NCI-H146 treated with DMSO at 0.1 percent for 48 hours (cell line): ENCODE data around the gene CAMK1D.

Experiments used
- DNase-seq: peaks from one replicate; lab custom pipeline; 2025; ENCODE audit not compliant: unreplicated experiment; lab: John Stamatoyannopoulos, UW

CAMK1D gene

DNA sequence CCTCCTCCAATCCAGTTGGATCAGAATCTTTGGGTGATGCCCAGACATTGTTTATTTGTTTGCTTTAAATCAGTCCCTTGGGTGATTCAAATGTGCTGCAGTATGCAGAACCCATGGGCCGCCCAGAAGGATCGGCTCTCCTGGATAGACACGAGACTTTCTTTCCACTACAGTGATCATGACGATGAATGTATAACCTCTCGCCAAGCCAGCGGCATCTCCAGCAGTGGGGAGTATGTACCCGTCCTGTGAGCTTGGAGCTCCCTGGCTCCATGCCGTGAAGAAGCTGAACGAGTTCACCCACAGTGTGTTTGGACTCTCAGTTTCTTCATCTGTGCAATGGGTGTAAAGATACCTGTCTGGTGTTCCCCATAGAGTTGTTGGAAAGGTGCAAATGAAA is 162.3 kb downstream of the CAMK1D start:
- no peak for DNase-seq

DNA sequence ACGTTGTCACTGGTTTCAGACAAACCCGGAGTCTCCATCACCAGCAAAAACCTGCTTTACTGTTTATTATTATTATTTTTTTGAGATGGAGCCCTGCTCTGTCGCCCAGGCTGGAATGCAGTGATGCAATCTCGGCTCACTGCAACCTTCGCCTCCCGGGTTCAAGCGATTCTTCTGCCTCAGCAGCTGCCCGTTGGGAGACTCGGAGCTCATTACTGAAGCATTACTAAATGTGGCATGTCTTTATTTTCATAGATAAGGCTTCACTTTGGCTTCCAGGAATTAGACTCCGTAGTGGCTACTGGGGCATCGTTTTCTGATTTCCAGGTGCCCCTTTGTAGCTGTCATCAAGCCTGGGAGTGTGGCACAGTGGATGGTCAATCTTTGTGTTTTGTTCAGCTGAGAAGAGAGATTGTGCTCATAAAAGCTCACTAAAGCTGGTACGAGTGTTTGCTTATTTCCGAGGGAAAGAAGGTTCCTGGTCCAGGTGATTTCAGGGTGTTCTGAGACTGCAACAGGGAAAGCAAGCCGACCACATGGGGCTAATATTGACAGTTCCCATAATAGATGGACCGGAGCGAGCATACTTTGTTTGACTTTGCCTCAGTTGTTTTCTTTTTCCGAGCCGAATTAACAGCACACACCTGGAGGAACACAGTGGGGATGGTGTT is 163.1 kb downstream of the CAMK1D start:
- DNase-seq: peak; percentile 100

DNA sequence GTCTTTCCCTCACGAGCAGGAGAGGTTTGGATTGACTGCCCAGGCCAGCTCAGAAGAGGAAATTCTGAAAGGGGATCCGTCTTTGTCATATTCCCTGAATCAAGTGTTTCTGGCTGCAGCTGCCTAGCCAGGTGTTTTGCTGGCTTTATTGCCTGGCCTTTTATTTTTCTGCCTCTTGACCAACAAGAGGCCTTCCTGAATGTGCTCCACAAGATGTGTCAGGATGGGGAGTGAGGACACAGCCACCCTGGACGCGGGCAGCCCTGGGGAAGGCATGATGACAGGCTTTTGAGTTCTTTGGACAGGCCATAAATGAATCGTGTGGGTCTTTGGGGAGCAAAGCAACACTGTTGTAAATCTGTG is 163.6 kb downstream of the CAMK1D start:
- no peak for DNase-seq

DNA sequence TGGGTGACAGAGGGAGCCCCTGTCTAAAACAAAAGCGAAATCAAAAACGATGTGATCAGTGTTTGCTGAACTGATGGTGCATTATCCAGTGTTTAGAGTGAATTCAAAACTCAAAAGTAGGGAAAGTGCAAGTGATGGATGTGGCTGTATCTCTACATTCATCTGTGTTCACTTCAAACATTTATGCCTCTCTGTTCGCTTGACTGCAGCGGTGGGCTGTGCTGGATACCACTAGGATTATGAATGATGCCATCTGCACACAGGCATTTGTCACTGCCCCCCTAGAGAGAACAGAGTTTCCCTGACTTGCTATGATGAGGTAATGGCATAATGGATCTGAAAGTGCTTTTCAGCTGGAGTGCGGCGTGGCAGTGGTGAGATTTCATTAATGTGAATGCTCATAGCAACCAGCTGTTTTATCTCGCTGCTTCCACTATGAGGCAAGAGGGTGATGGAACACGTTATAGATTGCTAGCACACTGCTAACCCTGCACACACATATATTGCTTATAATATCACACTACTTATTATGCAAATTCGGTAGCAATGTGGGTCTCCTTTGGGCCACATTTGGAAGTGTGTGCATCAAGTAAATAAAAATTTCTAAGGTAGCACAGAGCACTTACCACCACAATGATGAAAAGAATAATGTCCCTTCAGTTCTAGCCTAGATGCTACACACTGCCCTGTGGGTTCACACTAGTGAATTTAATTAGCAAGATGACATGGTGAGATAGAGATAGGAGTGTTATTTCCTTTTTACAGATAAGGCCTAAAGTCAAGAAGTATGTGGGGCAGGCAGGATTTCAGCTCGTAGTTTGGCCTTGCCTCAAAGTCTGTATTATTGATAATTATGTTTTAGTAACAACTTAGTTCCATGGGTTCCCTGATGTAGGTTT is 164.7 kb downstream of the CAMK1D start:
- peak; percentile 95 for DNase-seq

DNA sequence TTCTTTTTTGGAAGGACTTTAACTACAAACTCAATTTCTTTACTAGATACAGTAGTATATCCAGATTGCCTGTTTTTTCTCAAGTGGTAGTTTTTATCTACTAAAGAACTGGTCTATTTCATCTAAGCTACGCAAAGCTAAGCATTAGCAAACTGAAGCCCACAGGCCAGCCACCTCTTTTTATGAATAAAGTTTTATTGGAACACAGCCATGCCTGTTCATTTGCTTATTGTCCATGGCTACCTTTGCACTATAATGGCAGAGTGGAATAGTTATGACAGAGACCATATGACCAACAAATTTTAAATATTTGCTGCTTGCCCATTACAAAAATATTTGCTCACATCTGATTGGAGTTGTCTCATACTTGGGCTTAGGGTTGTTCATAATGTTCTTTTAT is 168.7 kb downstream of the CAMK1D start:
- DNase-seq: no peak

DNA sequence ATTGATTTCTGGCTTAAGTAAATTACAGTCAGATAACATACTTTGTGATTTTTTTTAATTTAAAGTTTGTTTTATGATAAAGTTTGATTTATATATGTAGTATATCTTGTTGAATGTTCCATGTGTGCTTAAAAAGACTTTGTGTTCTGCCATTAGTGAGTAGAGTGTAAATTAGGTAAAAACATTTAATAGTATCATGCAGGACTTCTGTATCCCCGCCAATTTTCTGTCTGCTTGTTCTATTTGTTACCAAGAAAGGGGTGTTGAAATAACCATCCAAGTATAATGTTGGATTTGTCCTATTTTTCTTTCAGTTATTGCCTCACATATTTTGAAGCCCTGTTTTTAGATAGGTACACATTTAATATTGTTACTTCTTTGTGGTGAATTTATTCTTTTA is 172.1 kb downstream of the CAMK1D start:
- peak; percentile 48 for DNase-seq

DNA sequence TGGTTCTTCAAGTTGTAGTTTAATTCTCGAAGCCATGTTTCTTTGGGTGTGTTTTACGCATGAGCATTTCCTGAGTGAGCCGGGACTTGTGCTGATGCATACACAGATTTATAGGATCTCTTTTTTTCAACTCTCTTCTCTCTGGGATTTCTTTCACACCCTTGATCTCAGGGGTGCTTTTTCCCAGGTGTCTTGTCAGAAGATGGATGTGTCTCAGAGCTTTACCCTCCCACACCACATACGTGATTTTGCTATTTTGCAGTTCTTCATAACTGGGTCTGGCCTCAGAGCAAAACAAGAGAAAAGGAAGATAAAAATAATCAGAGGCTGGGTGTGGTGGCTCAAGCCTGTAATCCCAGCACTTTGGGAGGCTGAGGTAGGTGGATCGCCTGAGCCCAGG is 177.0 kb downstream of the CAMK1D start:
- no peak for DNase-seq

DNA sequence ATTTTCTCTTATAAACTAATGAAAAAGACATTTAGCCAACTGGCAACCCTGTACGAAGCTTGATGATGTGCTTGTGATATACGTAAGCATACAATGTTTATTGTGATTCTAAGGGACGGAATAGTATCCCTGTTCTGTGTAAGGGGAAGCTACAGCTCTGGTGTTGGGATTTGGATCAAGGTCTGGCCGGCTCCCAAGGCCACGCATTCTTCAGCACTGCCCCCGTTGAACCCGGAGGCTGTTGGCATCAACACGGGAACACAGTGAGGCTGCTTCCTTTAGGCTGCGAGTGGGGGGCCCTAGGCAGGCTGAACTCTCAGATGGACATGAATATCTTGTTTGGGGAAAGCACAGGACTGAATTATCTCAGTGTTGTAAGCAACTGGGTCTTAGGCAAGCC is 180.6 kb downstream of the CAMK1D start:
- no peak for DNase-seq

DNA sequence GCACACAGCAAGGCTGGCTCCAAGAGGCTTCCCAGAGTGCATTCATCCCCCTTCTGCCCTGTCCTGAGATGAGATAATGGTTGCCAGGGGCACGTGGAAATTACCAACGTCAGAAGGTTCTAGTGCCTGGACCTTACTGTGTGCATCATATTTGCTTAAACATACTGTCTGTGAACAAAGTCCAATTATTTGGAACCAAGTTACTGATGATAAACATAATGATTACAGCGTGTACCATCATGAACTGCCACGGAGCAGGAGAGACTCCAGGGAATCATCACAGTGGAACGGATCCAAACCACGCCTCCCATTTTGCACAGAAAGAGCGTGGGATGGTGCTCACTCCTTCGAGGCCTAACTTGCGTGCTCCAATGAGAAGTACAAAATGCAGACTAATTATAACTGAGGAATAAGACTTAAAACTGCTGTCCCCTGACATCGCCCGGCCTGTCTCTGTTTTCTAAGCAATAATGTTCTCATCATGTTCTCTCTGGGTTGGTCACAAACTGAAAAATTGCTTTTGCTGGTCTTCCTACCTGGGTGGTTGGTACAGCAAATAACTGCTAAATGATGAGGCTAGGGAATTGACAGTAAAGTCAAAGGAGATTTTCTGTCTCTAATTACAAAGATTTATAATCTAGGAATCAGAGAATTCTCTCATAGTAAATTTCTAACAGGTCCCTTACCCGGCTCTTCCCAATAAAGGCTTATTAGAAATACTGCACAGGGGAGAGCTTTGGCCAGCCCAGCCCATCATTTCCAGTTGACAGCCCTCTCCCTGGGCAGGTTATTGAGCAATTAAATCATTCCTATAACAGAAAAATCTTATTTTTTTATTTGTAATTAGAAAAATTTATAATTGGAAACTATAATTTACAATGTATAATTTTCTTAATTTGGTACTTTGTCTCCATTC is 182.2 kb downstream of the CAMK1D start:
- no peak for DNase-seq

DNA sequence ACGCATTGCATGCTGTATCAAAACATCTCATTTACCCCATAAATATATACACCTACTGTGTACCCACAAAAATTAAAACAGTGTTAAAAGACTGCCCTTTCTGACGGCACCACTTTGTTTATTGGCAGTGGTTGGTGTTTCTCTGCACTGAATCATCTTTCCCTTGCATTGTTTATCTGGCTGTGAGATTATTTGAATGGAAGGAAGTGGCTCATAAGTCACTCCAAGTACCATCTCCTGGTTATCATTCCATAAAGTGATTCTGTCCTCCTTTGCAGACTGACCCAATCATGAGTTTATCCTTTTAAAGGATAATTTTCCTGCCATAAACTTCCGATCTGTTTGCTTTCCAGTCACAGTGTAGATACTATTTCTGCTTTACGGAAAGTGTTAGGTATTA is 183.8 kb downstream of the CAMK1D start:
- DNase-seq: peak; percentile 77

DNA sequence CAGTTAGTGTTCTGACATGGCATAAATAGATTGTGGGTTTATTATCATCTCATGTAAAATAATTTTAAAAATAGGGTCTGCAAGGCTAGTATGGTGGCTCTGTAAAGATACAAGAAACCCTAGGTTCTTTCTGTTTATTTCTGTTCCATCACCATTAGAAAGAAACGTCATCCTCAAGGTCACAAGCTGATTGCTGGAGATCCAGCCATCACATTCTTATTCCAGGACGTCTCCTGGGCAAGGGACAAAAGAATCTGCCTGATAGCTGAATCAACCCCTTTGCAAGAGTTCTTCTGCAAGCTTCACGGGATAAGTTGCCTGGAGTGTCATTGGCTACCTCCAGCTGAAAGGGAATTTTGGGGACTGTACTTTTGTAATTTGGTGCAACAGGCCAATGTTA is 184.4 kb downstream of the CAMK1D start:
- no peak for DNase-seq

DNA sequence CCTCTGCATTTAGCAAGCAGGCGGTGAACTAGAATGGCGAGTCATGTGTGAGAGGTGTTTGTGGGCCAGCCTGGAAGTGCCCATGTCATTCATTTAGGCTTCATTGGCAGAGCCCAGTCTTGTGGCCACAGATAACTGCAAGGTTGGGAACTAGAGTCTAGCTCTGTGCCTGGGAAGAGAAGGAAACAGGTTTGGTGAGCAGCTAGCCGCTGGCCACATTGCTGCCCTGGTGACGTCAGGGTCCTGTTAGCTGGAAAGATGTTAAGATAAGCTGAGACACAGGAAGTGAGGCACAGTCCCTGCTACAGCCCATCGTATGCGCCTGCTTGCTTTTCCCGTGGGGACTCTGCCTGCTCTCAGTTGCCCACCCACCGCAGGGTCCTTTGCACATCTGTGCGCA is 185.5 kb downstream of the CAMK1D start:
- DNase-seq: no peak

DNA sequence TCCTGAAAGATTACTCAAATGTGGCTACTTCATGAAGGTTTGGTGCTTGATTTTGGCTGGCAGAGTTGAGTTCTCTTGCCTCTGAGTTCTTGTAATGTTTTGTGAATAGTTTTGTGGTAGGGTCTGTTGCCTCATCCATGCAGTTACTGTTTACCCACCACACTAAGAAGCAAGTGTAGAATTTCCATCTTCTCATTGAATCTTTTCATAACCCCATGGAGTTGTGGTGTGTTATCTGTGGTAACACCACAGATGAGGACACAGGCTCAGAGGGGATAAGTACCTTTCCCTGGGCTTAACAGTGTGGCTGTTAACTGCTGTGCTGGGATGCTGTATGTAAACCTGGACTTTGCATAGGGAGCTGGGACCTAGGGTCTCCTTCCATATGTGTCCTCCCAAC is 186.3 kb downstream of the CAMK1D start:
- no peak for DNase-seq

DNA sequence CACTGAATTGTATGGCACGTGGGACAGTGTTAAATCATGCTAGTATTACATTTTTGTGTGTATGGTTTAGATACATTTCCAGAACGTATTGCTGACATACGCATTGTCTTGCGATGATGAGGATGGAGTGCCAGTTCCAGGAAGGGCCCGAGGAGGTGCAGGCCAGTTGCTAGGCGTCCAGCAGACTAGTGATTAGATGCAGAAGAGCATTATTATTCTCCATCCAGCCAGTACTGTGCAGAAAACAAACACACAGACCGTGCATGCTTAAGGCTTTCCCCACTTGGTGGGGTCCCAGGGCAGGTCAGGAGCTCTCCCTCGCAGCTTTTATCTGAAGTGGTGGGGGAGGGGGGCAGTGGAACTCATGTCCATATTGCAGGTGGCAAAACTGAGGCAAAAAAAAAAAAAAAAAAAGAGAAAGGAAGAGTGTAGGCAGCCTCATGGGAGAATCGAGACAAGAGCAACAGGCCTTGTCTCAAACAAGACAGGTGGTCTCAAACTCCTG is 189.2 kb downstream of the CAMK1D start:
- peak; percentile 30 for DNase-seq

DNA sequence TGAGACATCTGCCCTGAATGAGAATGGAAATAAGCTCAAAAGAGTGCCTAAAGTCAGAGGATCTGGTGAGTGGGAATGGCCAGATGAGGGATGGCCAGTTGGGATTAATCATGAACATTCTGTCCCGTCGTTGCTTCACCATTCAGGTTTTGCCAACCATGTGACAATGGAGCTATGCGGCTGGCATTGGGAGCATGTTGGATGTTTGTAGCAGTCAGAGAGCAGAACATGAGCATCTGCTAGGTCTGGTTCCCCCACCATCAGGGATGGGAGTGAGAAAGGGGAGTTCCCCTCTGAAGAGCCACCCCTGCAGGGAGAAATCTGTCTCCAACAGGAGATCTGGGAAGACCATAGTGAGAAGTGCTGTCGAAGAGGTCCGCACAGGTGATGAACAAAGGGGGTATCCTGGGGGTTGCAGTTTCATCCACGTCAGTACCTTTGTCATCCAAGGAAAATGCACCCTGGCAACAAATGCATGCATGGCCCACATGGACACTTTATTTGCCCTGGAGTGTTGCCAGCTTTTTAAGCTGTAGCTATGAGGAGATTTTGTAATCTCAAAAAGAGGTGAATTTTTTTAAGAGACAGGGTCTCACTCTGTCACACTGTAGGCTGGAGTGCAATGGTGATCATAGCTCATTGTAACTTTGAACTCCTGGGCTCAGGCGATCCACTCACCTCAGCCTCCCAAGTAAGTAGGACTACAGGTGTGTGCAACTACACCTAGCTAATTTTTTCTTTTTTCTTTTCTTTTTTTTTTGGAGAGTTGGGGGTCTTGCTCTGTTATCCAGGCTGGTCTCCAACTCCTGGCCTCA is 190.2 kb downstream of the CAMK1D start:
- peak; percentile 21 for DNase-seq

DNA sequence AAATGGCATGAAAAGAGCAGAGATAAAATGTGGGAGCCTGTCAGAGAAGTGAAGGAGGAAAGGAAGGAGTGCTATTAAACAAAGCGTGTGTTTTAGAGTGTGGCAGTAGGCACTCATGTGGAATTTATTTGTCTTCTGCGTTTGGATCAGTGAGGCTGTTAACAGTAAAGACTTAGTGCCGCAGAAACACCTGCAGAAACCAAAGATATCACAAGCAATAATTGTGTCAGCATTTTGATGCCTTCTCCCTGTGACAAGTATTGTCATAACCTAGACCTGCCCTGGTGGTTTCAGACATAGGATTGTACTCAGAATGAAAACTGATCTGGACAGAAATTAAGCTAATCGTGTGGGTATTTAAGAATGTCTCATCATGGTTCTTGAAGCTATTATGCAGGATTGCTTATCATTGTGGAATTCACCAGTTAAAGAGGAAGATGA is 191.0 kb downstream of the CAMK1D start:
- peak; percentile 55 for DNase-seq

DNA sequence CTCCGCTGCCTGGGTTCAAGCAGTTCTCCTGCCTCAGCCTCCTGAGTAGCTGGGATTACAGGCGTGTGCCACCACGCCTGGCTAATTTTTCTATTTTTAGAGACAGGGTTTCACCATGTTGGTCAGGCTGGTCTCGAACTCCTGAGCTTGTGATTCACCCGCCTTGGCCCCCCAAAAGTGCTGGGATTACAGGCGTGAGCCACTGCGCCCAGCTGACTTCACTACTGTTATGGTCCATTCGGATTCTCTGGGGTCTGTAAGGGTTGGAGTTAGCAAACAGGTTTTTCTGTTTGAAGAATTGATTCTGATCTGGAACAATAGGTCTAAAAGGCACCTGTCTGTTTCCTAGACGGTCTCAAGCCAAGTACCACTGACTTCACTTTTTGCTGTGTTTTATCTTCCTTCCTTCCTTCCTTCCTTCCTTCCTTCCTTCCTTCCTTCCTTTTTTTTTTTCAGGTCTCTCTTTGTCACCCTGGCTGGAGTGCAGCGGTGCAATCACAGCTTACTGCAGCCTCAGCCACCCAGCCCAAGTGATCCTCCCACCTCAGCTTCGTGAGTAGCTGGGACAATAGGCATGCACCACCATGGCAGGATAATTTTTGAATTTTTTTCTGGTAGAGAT is 192.2 kb downstream of the CAMK1D start:
- DNase-seq: no peak

DNA sequence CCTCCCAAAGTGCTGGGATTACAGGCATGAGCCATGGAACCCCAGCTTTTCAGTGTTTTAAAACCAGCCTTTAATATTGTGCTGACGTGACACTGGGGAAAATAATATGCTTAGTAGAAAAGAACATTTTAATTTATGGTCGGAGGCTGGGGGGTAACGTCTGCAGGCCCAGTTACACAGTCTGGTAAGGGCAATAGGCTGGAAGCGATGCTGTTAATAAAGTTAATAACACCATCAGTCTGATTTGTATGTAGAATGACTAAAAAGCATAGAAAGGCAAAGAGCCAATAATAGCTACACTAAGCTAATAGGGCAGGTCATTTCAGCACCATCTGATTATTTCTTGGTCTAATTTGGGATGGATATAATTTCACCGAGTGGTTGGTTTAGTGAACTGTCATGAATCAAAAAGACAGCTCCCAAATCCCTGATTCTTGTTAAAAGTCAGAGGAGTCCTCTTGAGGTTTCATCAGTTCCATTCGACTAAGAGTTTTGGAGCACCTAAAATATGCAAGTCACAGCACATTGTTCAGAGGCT is 192.9 kb downstream of the CAMK1D start:
- DNase-seq: no peak

DNA sequence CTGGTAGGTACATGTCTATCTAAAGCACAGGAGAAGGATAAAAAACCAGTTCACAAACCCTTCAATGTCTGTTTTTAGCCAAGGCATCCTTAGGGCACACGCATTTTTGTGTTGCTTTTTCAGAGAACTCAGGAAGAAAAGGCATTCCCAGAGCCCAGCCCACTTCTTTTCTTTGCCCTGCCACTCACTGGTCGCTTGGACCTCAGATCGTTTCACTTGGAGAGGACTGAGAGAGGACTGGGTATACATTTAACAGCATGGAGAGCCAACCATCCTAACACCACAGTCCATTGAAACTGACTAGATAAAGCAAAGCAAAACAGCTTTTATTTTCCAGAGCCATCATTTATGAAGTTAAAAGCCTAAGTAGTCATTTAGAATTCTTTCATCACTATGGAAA is 194.2 kb downstream of the CAMK1D start:
- no peak for DNase-seq
